ENCODE data around the gene IMPDH2. TPM values are rescaled to one million over a fixed set of nuclear protein-coding genes. Genes with fewer than 3 reads are reported as not detected.
A peak's percentile ranks its signal among the peaks of the same experiment; 100 is the strongest.

The IMPDH2 gene
- total RNA-seq, result 357 and 479 TPM in 2 replicates

DNA sequence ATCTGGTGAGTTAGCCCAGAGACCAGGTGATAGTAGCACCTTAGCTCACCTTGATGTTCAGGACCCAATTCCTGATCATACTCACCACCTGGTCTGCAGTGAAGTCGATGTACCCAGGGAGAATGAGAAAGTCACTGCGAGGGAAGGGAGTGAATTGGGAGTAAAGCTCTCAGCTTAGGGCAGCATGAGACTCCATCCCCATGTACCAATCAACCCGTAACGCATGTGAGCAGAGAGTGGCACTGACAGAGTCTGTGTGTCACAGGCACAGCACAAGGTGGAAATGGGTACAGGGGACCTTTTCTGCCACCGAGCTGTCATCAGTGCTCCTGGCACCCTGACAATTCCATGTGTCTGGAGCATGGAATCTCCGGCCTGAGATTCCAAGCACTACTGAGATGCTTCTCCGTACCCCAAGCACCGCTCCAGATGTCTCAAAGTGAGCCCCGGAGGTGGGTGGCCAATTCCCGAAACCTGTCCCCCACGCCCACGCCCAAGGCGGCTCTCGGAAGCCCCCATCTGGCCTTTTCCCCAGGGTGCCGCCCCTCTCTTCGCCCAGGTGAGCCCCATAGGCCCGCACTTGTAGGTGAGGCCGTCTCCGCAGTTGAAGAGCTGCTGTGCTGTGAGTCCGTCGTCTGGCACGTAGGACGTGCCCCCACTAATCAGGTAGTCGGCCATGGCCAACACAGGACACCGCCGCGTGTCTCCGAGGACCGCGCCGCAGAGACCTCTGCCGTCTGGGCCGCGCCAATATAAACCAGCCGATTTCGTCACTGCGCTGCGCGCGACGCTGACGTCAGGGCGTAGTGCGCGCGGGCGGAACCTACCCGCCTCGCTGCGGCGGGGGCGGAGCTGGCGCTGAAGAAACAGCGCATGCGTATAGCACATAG is at the start of gene IMPDH2:
TSS of gene IMPDH2 (minus strand) at position 726 of the 890 bp plus-strand sequence. CDS start at position 678, 48 bp downstream.

DNA sequence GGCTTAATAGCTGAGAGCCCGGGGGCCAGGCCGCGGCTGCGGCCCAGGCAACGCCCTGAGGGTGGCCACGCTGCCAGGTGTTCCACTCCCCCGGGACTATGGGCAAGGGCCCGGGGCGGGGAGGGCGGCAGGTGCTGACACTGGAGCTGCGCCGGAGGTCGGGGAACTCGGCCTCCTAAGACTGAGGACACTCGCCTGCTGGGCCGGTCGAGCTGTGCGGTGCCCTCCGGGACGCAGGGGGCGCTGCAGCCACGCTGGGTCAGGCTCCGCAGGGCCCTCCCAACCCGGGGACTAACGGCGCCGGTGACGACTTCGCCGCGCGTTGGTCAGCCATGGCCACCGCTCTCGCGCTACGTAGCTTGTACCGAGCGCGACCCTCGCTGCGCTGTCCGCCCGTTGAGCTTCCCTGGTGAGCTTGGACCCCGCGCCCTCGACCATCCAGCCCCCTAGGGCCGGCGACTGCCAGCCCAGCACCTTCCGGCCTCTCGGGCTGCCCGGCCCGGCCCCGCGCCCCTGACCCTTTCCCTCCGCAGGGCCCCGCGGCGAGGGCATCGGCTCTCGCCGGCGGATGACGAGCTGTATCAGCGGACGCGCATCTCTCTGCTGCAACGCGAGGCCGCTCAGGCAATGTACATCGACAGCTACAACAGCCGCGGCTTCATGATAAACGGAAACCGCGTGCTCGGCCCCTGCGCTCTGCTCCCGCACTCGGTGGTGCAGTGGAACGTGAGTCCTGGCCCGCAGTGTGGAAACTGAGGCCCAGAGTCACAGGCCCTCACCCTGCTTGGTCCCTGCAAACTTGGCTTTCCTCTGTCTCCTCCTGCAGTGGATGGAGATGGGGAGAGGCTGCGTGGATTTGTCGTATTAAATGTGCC is 7.1 kb downstream of the IMPDH2 start, which contains the start of gene NDUFAF3:
TSS of gene NDUFAF3 (plus strand) at position 309 of the 875 bp plus-strand sequence. CDS start at position 333, 24 bp downstream.

DNA sequence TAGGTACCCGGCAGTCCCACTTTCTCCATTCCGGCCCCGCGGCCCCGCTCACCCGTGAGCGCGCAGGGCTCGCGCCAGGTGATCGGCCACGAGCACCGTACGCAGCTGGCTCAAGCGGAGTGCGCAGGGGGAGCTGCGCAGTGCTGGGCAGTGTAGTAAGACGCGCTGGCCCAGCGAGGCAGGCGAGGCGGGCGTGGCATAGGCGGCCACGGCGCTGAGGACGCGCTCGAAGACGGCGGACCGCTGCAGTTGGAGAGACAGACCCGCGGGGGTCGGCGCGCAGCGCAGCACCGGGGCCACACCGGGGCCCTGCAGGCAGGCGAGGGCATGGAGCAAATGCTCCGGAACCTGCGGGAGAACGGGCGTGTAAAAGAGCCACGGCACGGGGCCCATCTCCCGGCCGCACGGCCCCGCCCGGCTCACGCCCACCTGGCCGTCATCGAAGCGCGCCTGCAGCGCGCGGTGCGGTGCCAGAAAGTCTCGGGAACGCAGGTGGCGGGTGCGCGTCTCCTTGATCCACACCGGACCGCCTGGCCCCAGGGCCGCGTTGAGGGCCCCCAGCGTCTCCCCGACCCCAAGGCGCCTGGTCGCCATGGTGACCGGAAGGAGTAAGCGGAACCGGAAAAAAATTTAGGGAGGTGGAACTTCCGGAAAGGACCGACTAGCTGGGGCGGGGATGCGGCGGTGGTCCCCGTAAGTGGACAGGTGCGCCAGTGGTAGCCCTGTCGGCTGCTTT is 11.1 kb downstream of the IMPDH2 start, which contains the start of gene DALRD3:
TSS of gene DALRD3 (minus strand) at position 610 of the 736 bp plus-strand sequence. CDS start at position 594, 16 bp downstream.

DNA sequence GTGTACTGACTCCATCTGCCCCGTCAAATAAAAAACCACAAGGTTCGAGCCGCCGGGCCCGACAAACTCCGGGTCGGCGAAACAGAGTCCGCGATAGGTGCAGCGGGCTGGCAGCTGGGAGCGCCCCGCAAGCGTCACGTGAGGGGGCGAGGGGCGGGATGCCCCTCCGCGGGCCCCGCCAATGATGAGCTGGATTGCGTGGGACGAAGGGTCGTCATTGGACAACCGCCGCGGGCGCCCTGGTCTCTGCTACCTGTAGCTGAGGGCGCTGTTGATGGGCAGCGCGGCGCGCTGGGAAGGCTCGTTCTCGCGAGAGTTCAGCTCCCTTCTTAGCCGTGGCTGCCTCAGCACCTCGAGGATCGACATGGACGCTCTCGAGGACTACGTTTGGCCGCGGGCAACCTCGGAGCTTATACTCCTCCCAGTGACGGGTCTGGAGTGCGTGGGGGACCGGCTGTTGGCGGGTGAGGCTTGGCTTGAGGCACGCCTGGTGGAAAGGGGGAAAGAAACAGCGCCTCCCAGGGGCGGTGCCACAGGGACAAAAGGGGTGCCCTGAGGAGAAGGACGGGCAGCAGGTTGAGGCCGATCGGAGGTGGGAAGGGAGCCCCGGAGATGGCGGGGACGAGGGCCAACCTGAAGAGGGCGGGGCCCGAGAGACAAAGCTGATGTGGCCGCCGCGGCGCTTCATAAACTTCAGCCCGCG is 22.0 kb downstream of the IMPDH2 start, which contains the start of gene WDR6:
TSS of gene WDR6 (plus strand) at position 324 of the 703 bp plus-strand sequence. CDS start at position 365, 41 bp downstream.

DNA sequence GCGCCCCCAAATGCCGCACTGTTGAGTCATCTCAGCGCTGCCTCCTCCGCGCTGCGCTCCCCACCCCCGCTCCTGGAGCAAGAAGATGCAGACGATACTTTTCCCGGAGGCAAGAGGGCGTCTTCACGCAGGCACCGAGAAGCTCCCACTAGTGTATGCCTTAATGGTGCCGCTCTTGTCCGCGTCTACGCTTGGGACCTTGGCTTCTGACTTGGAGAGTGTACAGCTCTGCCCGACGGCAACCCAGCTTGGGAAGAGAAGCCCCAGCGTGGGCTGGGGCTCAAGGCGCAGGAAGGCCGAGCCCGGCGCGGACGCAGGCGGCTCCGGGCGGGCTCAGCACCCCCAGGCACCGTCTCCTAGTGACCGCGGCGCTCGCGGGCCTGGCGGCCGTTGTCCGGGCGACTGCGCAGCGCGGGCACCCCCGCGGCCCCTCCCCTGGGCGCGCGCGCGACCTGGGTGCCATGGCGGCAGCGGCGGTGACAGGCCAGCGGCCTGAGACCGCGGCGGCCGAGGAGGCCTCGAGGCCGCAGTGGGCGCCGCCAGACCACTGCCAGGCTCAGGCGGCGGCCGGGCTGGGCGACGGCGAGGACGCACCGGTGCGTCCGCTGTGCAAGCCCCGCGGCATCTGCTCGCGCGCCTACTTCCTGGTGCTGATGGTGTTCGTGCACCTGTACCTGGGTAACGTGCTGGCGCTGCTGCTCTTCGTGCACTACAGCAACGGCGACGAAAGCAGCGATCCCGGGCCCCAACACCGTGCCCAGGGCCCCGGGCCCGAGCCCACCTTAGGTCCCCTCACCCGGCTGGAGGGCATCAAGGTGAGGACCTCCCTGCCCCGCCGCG is 39.2 kb downstream of the IMPDH2 start, which contains the start of gene P4HTM:
TSS of gene P4HTM (plus strand) at position 446 of the 840 bp plus-strand sequence. CDS start at position 462, 16 bp downstream.

Small RNAs within 50 kb of the gene (small RNA-seq; reads per million reads assigned to genes)
- 24,127 reads per million, percentile 100 among the genes with 10 or more reads in this experiment for gene MIR191
- 1,287 reads per million, percentile 99 among the genes with 10 or more reads in this experiment for gene MIR425

Other genes starting within 250 kb of the IMPDH2 start
- gene PRKAR2A, start 181.5 kb downstream of the IMPDH2 start, total RNA-seq, result 32.2 and 67.3 TPM in 2 replicates
- gene SLC25A20, start 130.5 kb downstream of the IMPDH2 start, total RNA-seq, result 9.4 and 16.1 TPM in 2 replicates
- gene ARIH2, start 110.6 kb downstream of the IMPDH2 start, total RNA-seq, result 54.8 and 55.4 TPM in 2 replicates
- gene P4HTM, start 39.2 kb downstream of the IMPDH2 start, total RNA-seq, result 14.3 and 16.9 TPM in 2 replicates
- 118 and 160 TPM in 2 replicates for gene WDR6, start 22.0 kb downstream of the IMPDH2 start, total RNA-seq
- gene DALRD3, start 10.8 kb downstream of the IMPDH2 start, total RNA-seq, result 40.8 and 63.5 TPM in 2 replicates
- gene NDUFAF3, start 7.3 kb downstream of the IMPDH2 start, total RNA-seq, result 40.8 and 43.8 TPM in 2 replicates
- 135 and 173 TPM in 2 replicates for gene QRICH1, start 64.7 kb upstream of the IMPDH2 start, total RNA-seq
- 587 and 637 TPM in 2 replicates for gene QARS1, start 75.4 kb upstream of the IMPDH2 start, total RNA-seq
- 42.0 and 42.8 TPM in 2 replicates for gene USP19, start 91.4 kb upstream of the IMPDH2 start, total RNA-seq
- gene LAMB2, start 103.7 kb upstream of the IMPDH2 start, total RNA-seq, result 184 and 515 TPM in 2 replicates
- gene CCDC71, start 136.9 kb upstream of the IMPDH2 start, total RNA-seq, result 30.0 and 33.8 TPM in 2 replicates
- 26.2 and 93.8 TPM in 2 replicates for gene KLHDC8B, start 142.2 kb upstream of the IMPDH2 start, total RNA-seq
- gene C3orf62, start 247.8 kb upstream of the IMPDH2 start, total RNA-seq, result 1.3 and 4.7 TPM in 2 replicates